Mesendoderm (in vitro differentiated cells): ENCODE results near the gene NTN1.

Experiments used
- DNase-seq: peaks from one replicate; pipeline ENCODE4 v3.0.0; 2013
- H2AK5ac ChIP-seq: 2 replicates; pipeline ENCODE4 v1.6.1; 2013; ENCODE audit warnings: low read length, inconsistent platforms
- H2BK120ac ChIP-seq: 2 replicates; pipeline ENCODE4 v1.6.1; 2013; ENCODE audit warnings: low read depth, mild to moderate bottlenecking, low read length, moderate library complexity, mixed read lengths
- H2BK15ac ChIP-seq: replicated peaks from 2 replicates; pipeline ENCODE4 v1.6.1; 2013; ENCODE audit warnings: low read depth, mild to moderate bottlenecking, moderate library complexity
- H2BK5ac ChIP-seq: 2 replicates; pipeline ENCODE4 v1.6.1; 2013; ENCODE audit warnings: low read length, inconsistent platforms
- H3K18ac ChIP-seq: 2 replicates; pipeline ENCODE4 v1.6.1; 2013; ENCODE audit warnings: mild to moderate bottlenecking, low read length, mixed read lengths
- H3K23ac ChIP-seq: one replicate; pipeline ENCODE4 v1.6.1; 2013; ENCODE audit warnings: low read length
- H3K27ac ChIP-seq: 2 replicates; pipeline ENCODE4 v1.5.1; 2013; ENCODE audit warnings: low read depth, mild to moderate bottlenecking, inconsistent platforms, low read length, moderate library complexity
- H3K27me3 ChIP-seq: 2 replicates; pipeline ENCODE4 v1.6.1; 2013; ENCODE audit warnings: low read length, control low read depth, mild to moderate bottlenecking, inconsistent platforms; ENCODE audit not compliant: insufficient read depth, poor library complexity
- H3K36me3 ChIP-seq: 2 replicates; pipeline ENCODE4 v1.6.1; 2013; ENCODE audit warnings: low read length, inconsistent platforms; ENCODE audit not compliant: control insufficient read depth, insufficient read depth
- H3K4ac ChIP-seq: one replicate; pipeline ENCODE4 v1.6.1; 2013; ENCODE audit warnings: low read depth, mild to moderate bottlenecking, low read length, moderate library complexity
- H3K4me1 ChIP-seq: 2 replicates; pipeline ENCODE4 v1.6.1; 2013; ENCODE audit warnings: low read depth, low read length, inconsistent platforms; ENCODE audit not compliant: control insufficient read depth
- H3K4me2 ChIP-seq: 2 replicates; pipeline ENCODE4 v1.6.1; 2013; ENCODE audit warnings: low read length
- H3K4me3 ChIP-seq: 2 replicates; pipeline ENCODE4 v1.5.1; 2013; ENCODE audit warnings: mild to moderate bottlenecking, low read length
- H3K56ac ChIP-seq: one replicate; pipeline ENCODE4 v1.6.1; 2013; ENCODE audit warnings: low read length
- H3K79me1 ChIP-seq: 2 replicates; pipeline ENCODE4 v1.6.1; 2013; ENCODE audit warnings: low read length, inconsistent platforms
- H3K79me2 ChIP-seq: 2 replicates; pipeline ENCODE4 v1.6.1; 2013; ENCODE audit warnings: mild to moderate bottlenecking, low read length; ENCODE audit not compliant: control insufficient read depth, insufficient read depth
- H3K9ac ChIP-seq: 2 replicates; pipeline ENCODE4 v1.6.1; 2013; ENCODE audit warnings: low read length, inconsistent platforms
- H4K5ac ChIP-seq: one replicate; pipeline ENCODE4 v1.6.1; 2013; ENCODE audit warnings: low read length
- H4K8ac ChIP-seq: one replicate; pipeline ENCODE4 v1.6.1; 2013; ENCODE audit warnings: low read depth, mild to moderate bottlenecking, control low read depth, low read length, moderate library complexity
- WGBS: extraction: QIAGEN DNeasy Blood & Tissue Kit; methylation state at CpG from one replicate; pipeline ENCODE4 v1.1.7; 2013; ENCODE audit warnings: low lambda C conversion rate, missing lambda C conversion rate; ENCODE audit not compliant: insufficient coverage; ENCODE audit errors: extremely low coverage; 5-methylcytosine and 5-hydroxymethylcytosine counted together

Gene NTN1

GRCh38 chr17:9238340-9239245, 217.3 kb downstream of the NTN1 start:
- no peak overlapping the region for H3K27ac ChIP-seq
- no peak overlapping the region for H3K56ac ChIP-seq
- H4K5ac ChIP-seq = no peak overlapping the region
- H3K79me1 ChIP-seq = no peaks in the 10 kb centered on the region
- H3K27me3 ChIP-seq = no peaks in the 10 kb centered on the region
- no peaks in the 10 kb centered on the region for H3K79me2 ChIP-seq
- H3K4me3 ChIP-seq = no peak overlapping the region
- H2BK5ac ChIP-seq = no peak overlapping the region
- no peak overlapping the region for H3K9ac ChIP-seq
- H2AK5ac ChIP-seq = no peak overlapping the region
- H3K4me1 ChIP-seq = peaks cover 6% of the 10 kb centered on the region
- H3K36me3 ChIP-seq = no peaks in the 10 kb centered on the region
- H2BK15ac ChIP-seq = no peak overlapping the region
- no peak overlapping the region for H3K4ac ChIP-seq
- H3K18ac ChIP-seq = no peak overlapping the region
- H2BK120ac ChIP-seq = no peak overlapping the region
- DNase-seq = no peak
- WGBS = no CpG with 5 or more reads among the region's 12 CpGs
- H3K23ac ChIP-seq = no peak overlapping the region
- H3K4me2 ChIP-seq = no peak overlapping the region
- no peak overlapping the region for H4K8ac ChIP-seq

GRCh38 chr17:9239246-9239792, 218.0 kb downstream of the NTN1 start:
- Histone ChIP-seq H3K56ac (peak overlapping the region; percentile 59), H3K9ac (peak overlapping the region; percentile 33), H3K27me3 (no peaks in the 10 kb centered on the region), H3K79me2 (no peaks in the 10 kb centered on the region), H3K23ac (no peak overlapping the region), H3K36me3 (no peaks in the 10 kb centered on the region), H2BK15ac (no peak overlapping the region), H3K4ac (no peak overlapping the region), H3K18ac (no peak overlapping the region), H2BK120ac (no peak overlapping the region), H4K8ac (no peak overlapping the region), H3K27ac (no peak overlapping the region), H2AK5ac (no peak overlapping the region), H3K4me3 (no peak overlapping the region), H2BK5ac (no peak overlapping the region), H3K4me1 (peaks cover 6% of the 10 kb centered on the region), H3K79me1 (no peaks in the 10 kb centered on the region), H3K4me2 (peak overlapping the region; percentile 21), H4K5ac (no peak overlapping the region)
- DNase-seq = peak; percentile 41
- no CpG with 5 or more reads among the region's 27 CpGs for WGBS

- Histone ChIP-seq H3K4me2 (peak overlapping the region; percentile 33), H2BK120ac (no peak overlapping the region), H2BK5ac (no peak overlapping the region), H4K5ac (no peak overlapping the region), H3K4me1 (peaks cover 6% of the 10 kb centered on the region), H3K4ac (no peak overlapping the region), H3K4me3 (no peak overlapping the region), H3K79me1 (no peaks in the 10 kb centered on the region), H2BK15ac (no peak overlapping the region), H3K27ac (no peak overlapping the region), H3K79me2 (no peaks in the 10 kb centered on the region), H2AK5ac (no peak overlapping the region), H3K27me3 (no peaks in the 10 kb centered on the region), H3K9ac (peak overlapping the region; percentile 39), H3K56ac (peak overlapping the region; percentile 77), H3K23ac (no peak overlapping the region), H3K18ac (peak overlapping the region; percentile 2), H3K36me3 (no peaks in the 10 kb centered on the region), H4K8ac (no peak overlapping the region)
- DNase-seq = peak; percentile 76
- WGBS = no CpG with 5 or more reads among the region's 84 CpGs
These were observed 218.7 kb downstream of the NTN1 start for GRCh38 chr17:9239793-9240658.

GRCh38 chr17:9240659-9241370, 219.5 kb downstream of the NTN1 start:
- H3K9ac ChIP-seq = peak overlapping the region; percentile 39
- no peak overlapping the region for H4K8ac ChIP-seq
- H3K36me3 ChIP-seq = no peaks in the 10 kb centered on the region
- no peak overlapping the region for H3K27ac ChIP-seq
- no peak overlapping the region for H3K4ac ChIP-seq
- WGBS = no CpG with 5 or more reads among the region's 17 CpGs
- no peaks in the 10 kb centered on the region for H3K27me3 ChIP-seq
- H3K79me2 ChIP-seq = no peaks in the 10 kb centered on the region
- no peak overlapping the region for H3K4me3 ChIP-seq
- peak overlapping the region; percentile 77 for H3K56ac ChIP-seq
- H3K79me1 ChIP-seq = no peaks in the 10 kb centered on the region
- no peak overlapping the region for H2AK5ac ChIP-seq
- H2BK5ac ChIP-seq = no peak overlapping the region
- H3K4me2 ChIP-seq = peak overlapping the region; percentile 33
- peaks cover 6% of the 10 kb centered on the region for H3K4me1 ChIP-seq
- H3K23ac ChIP-seq = no peak overlapping the region
- H2BK15ac ChIP-seq = no peak overlapping the region
- H3K18ac ChIP-seq = peak overlapping the region; percentile 2
- H2BK120ac ChIP-seq = no peak overlapping the region
- peak; percentile 96 for DNase-seq
- no peak overlapping the region for H4K5ac ChIP-seq

GRCh38 chr17:9241371-9241712, 220.0 kb downstream of the NTN1 start:
- H3K56ac ChIP-seq = no peak overlapping the region
- H2AK5ac ChIP-seq = no peak overlapping the region
- H2BK15ac ChIP-seq = no peak overlapping the region
- no peak overlapping the region for H3K27ac ChIP-seq
- no peak overlapping the region for H2BK120ac ChIP-seq
- peaks cover 6% of the 10 kb centered on the region for H3K4me1 ChIP-seq
- H4K8ac ChIP-seq = no peak overlapping the region
- H2BK5ac ChIP-seq = no peak overlapping the region
- H3K79me1 ChIP-seq = no peaks in the 10 kb centered on the region
- WGBS = no CpG with 5 or more reads among the region's 10 CpGs
- no peaks in the 10 kb centered on the region for H3K36me3 ChIP-seq
- H3K4me2 ChIP-seq = no peak overlapping the region
- no peak overlapping the region for H3K4ac ChIP-seq
- peak overlapping the region; percentile 12 for H3K9ac ChIP-seq
- H3K18ac ChIP-seq = no peak overlapping the region
- H3K23ac ChIP-seq = no peak overlapping the region
- no peak overlapping the region for H3K4me3 ChIP-seq
- no peak overlapping the region for H4K5ac ChIP-seq
- H3K27me3 ChIP-seq = no peaks in the 10 kb centered on the region
- H3K79me2 ChIP-seq = no peaks in the 10 kb centered on the region
- no peak for DNase-seq
